SU-DHL-6 (cell line): Measurements from ENCODE around the gene DAZL.

Experiments
- EZH2phosphoT487 ChIP-seq: fragments of 200-600 bp; sonication (generic), shearing (Covaris generic); conservative IDR thresholded peaks from 2 replicates; pipeline ENCODE4 v1.6.1; 2018; ENCODE audit warnings: mild to moderate bottlenecking, antibody characterized with exemption, low read length, moderate library complexity, mixed read lengths
- TF ChIP-seq, protein P1 (sequence below): fragments of 200-600 bp; sonication (generic); IDR thresholded peaks from one replicate; pipeline ENCODE4 v1.5.1; 2017; ENCODE audit warnings: antibody characterized with exemption, mild to moderate bottlenecking, low read length, moderate library complexity; ENCODE audit not compliant: insufficient read depth, poor library complexity, severe bottlenecking

DNA sequence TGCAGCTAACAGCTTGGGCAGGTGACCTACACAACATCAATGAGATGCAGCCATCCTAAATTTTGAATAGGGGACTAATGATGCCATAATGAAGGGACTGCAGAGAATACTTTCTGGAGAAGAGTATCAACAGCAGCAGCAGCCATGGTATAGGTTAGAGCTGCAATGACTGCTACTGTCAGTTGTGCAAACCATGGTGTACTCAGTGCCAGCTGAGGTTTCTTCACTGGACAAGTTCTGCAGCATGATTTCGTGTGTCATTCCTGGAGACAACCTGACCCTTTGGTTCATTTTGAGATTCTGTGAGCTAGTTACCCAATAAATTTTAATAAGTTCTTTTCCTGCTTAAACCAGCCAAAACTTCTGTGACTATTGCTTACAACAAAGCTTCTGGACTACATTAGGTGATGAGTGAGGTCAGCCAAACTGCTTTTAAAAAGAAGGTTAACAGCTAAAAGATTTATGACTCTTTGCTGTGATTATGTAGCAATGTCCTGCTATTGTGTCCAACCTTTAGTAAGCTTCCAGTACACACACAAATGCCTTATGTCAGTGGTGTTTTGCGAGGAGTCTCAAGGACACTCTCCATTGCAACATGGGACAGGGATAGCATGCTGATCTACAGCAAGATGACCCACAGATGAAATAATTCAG, 4.8 kb upstream of the DAZL start:
- TF ChIP-seq, protein P1, sequence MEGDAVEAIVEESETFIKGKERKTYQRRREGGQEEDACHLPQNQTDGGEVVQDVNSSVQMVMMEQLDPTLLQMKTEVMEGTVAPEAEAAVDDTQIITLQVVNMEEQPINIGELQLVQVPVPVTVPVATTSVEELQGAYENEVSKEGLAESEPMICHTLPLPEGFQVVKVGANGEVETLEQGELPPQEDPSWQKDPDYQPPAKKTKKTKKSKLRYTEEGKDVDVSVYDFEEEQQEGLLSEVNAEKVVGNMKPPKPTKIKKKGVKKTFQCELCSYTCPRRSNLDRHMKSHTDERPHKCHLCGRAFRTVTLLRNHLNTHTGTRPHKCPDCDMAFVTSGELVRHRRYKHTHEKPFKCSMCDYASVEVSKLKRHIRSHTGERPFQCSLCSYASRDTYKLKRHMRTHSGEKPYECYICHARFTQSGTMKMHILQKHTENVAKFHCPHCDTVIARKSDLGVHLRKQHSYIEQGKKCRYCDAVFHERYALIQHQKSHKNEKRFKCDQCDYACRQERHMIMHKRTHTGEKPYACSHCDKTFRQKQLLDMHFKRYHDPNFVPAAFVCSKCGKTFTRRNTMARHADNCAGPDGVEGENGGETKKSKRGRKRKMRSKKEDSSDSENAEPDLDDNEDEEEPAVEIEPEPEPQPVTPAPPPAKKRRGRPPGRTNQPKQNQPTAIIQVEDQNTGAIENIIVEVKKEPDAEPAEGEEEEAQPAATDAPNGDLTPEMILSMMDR, result no peak
- TF ChIP-seq EZH2phosphoT487, result no peak
